ENCODE results near the gene NARS2.
"Not testable (repeated sequence)": the region's sequence is repeated elsewhere in the genome, so short reads cannot be mapped to it uniquely, and the experiment has no call there.

Gene NARS2

GRCh38 chr11:78547931-78548705 lies 26.5 kb downstream of the NARS2 start:
- DNase-seq (ENCODE audit: low read depth, low spot score) = no peak

- DNase-seq (ENCODE audit: low read depth, low spot score) = no peak
Measured at GRCh38 chr11:78542007-78542406, 32.7 kb downstream of the NARS2 start.

GRCh38 chr11:78541537-78541936 lies 33.1 kb downstream of the NARS2 start:
- DNase-seq (ENCODE audit: low read depth, low spot score) = no peak

- DNase-seq (ENCODE audit: low read depth, low spot score) = no peak
Measured at GRCh38 chr11:78540256-78540655, 34.4 kb downstream of the NARS2 start.

- DNase-seq (ENCODE audit: low read depth, low spot score) = no peak
Measured at GRCh38 chr11:78539506-78539905, 35.2 kb downstream of the NARS2 start.

- no peak for DNase-seq (ENCODE audit: low read depth, low spot score)
Measured at GRCh38 chr11:78536933-78537332, 37.7 kb downstream of the NARS2 start.

GRCh38 chr11:78535920-78536319 lies 38.7 kb downstream of the NARS2 start:
- DNase-seq (ENCODE audit: low read depth, low spot score) = no peak

GRCh38 chr11:78535027-78535426 lies 39.6 kb downstream of the NARS2 start:
- no peak for DNase-seq (ENCODE audit: low read depth, low spot score)

- DNase-seq (ENCODE audit: low read depth, low spot score) = no peak
Measured at GRCh38 chr11:78533399-78533798, 41.3 kb downstream of the NARS2 start.

GRCh38 chr11:78532991-78533390 lies 41.7 kb downstream of the NARS2 start:
- DNase-seq (ENCODE audit: low read depth, low spot score) = no peak

- no peak for DNase-seq (ENCODE audit: low read depth, low spot score)
Measured at GRCh38 chr11:78526497-78527146, 48.0 kb downstream of the NARS2 start.

GRCh38 chr11:78525720-78526119 lies 48.9 kb downstream of the NARS2 start:
- DNase-seq (ENCODE audit: low read depth, low spot score) = no peak

- no peak for DNase-seq (ENCODE audit: low read depth, low spot score)
Measured at GRCh38 chr11:78520230-78520629, 54.4 kb downstream of the NARS2 start.

- no peak for DNase-seq (ENCODE audit: low read depth, low spot score)
Measured at GRCh38 chr11:78516281-78516680, 58.4 kb downstream of the NARS2 start.

GRCh38 chr11:78514922-78515502 lies 59.7 kb downstream of the NARS2 start:
- no peak for DNase-seq (ENCODE audit: low read depth, low spot score)

- DNase-seq (ENCODE audit: low read depth, low spot score) = not testable (repeated sequence)
Measured at GRCh38 chr11:78513085-78513484, 61.6 kb downstream of the NARS2 start.

- DNase-seq (ENCODE audit: low read depth, low spot score) = no peak
Measured at GRCh38 chr11:78510597-78510996, 64.1 kb downstream of the NARS2 start.

GRCh38 chr11:78510025-78510596 lies 64.6 kb downstream of the NARS2 start:
- no peak for DNase-seq (ENCODE audit: low read depth, low spot score)

- no peak for DNase-seq (ENCODE audit: low read depth, low spot score)
Measured at GRCh38 chr11:78504708-78505107, 70.0 kb downstream of the NARS2 start.

GRCh38 chr11:78504181-78504580 lies 70.5 kb downstream of the NARS2 start:
- DNase-seq (ENCODE audit: low read depth, low spot score) = no peak

GRCh38 chr11:78499971-78500370 lies 74.7 kb downstream of the NARS2 start:
- DNase-seq (ENCODE audit: low read depth, low spot score) = no peak

- DNase-seq (ENCODE audit: low read depth, low spot score) = no peak
Measured at GRCh38 chr11:78497293-78497692, 77.4 kb downstream of the NARS2 start.
